H9 (cell line): ENCODE measurements around the gene EDARADD. TPM values are rescaled to one million over a fixed set of nuclear protein-coding genes. Genes with fewer than 3 reads are reported as not detected.

Experiments used
- DNase-seq: peaks from one replicate; pipeline ENCODE4 v3.0.0-alpha.2; 2017
- H2AFZ ChIP-seq: one replicate; pipeline ENCODE4 v1.6.1; 2013; ENCODE audit warnings: mild to moderate bottlenecking, low read length, control low read depth, moderate library complexity
- H2AK5ac ChIP-seq: 2 replicates; pipeline ENCODE4 v1.6.1; 2013; ENCODE audit warnings: low read length, control low read depth, mixed read lengths; ENCODE audit not compliant: insufficient read length
- H2BK120ac ChIP-seq: one replicate; pipeline ENCODE4 v1.6.1; 2013; ENCODE audit warnings: low read depth, mild to moderate bottlenecking, low read length, control low read depth, inconsistent platforms; ENCODE audit not compliant: poor library complexity, severe bottlenecking
- H2BK12ac ChIP-seq: 2 replicates; pipeline ENCODE4 v1.6.1; 2013; ENCODE audit warnings: low read length, control low read depth, mixed read lengths, low read depth; ENCODE audit not compliant: insufficient read length
- H2BK15ac ChIP-seq: 2 replicates; pipeline ENCODE4 v1.6.1; 2013; ENCODE audit warnings: low read depth, low read length, control low read depth
- H2BK20ac ChIP-seq: one replicate; pipeline ENCODE4 v1.6.1; 2013; ENCODE audit warnings: low read depth, mild to moderate bottlenecking, low read length, control low read depth, inconsistent platforms; ENCODE audit not compliant: poor library complexity, severe bottlenecking
- H2BK5ac ChIP-seq: 2 replicates; pipeline ENCODE4 v1.6.1; 2013; ENCODE audit warnings: low read length, control low read depth, mixed read lengths; ENCODE audit not compliant: insufficient read length
- H3K14ac ChIP-seq: 2 replicates; pipeline ENCODE4 v1.6.1; 2013; ENCODE audit warnings: low read length, control low read depth; ENCODE audit not compliant: insufficient read depth
- H3K18ac ChIP-seq: 2 replicates; pipeline ENCODE4 v1.6.1; 2013; ENCODE audit warnings: low read depth, mild to moderate bottlenecking, mixed read lengths, low read length, control low read depth; ENCODE audit not compliant: insufficient read length
- H3K23ac ChIP-seq: 2 replicates; pipeline ENCODE4 v1.6.1; 2013; ENCODE audit warnings: low read length, control low read depth, mixed read lengths, low read depth; ENCODE audit not compliant: insufficient read length
- H3K23me2 ChIP-seq: 2 replicates; pipeline ENCODE4 v1.6.1; 2013; ENCODE audit warnings: low read depth, mild to moderate bottlenecking, mixed read lengths, low read length, control low read depth; ENCODE audit not compliant: insufficient read length, poor library complexity, severe bottlenecking
- H3K27ac ChIP-seq: 2 replicates; pipeline ENCODE4 v1.5.1; 2013; ENCODE audit warnings: low read length, control low read depth, mixed read lengths, low read depth; ENCODE audit not compliant: insufficient read length
- H3K27me3 ChIP-seq: 2 replicates; pipeline ENCODE4 v1.6.1; 2013; ENCODE audit warnings: low read length, control low read depth, inconsistent platforms; ENCODE audit not compliant: insufficient read depth
- H3K4ac ChIP-seq: 2 replicates; pipeline ENCODE4 v1.6.1; 2013; ENCODE audit warnings: low read depth, mild to moderate bottlenecking, control low read depth, inconsistent platforms, low read length, moderate library complexity
- H3K4me1 ChIP-seq: 2 replicates; pipeline ENCODE4 v1.6.1; 2013; ENCODE audit warnings: low read length, control low read depth, inconsistent platforms; ENCODE audit not compliant: insufficient read depth
- H3K4me2 ChIP-seq: 2 replicates; pipeline ENCODE4 v1.6.1; 2013; ENCODE audit warnings: low read length, control low read depth, mixed read lengths; ENCODE audit not compliant: insufficient read length, insufficient read depth
- H3K56ac ChIP-seq: 2 replicates; pipeline ENCODE4 v1.6.1; 2013; ENCODE audit warnings: low read depth, mild to moderate bottlenecking, mixed read lengths, low read length, control low read depth; ENCODE audit not compliant: insufficient read length
- H3K79me1 ChIP-seq: 2 replicates; pipeline ENCODE4 v1.6.1; 2013; ENCODE audit warnings: low read depth, mild to moderate bottlenecking, moderate library complexity, low read length, control low read depth, inconsistent platforms; ENCODE audit not compliant: insufficient read depth, poor library complexity, severe bottlenecking
- H3K79me2 ChIP-seq: 2 replicates; pipeline ENCODE4 v1.6.1; 2013; ENCODE audit warnings: low read length, control low read depth, inconsistent platforms; ENCODE audit not compliant: insufficient read depth
- H3K9ac ChIP-seq: 2 replicates; pipeline ENCODE4 v1.6.1; 2013; ENCODE audit warnings: low read length, control low read depth, mixed read lengths; ENCODE audit not compliant: insufficient read length; ENCODE audit errors: extremely low read depth
- H3K9me3 ChIP-seq: one replicate; pipeline ENCODE4 v1.6.1; 2013; ENCODE audit warnings: low read depth, low read length, inconsistent platforms; ENCODE audit not compliant: control insufficient read depth
- H3T11ph ChIP-seq: one replicate; pipeline ENCODE4 v1.6.1; 2013; ENCODE audit warnings: mild to moderate bottlenecking, low read length, control low read depth, inconsistent platforms
- H4K20me1 ChIP-seq: one replicate; pipeline ENCODE4 v1.6.1; 2013; ENCODE audit not compliant: control insufficient read depth, insufficient read length, insufficient read depth
- H4K5ac ChIP-seq: 2 replicates; pipeline ENCODE4 v1.6.1; 2013; ENCODE audit warnings: low read depth, mild to moderate bottlenecking, mixed read lengths, low read length, control low read depth; ENCODE audit not compliant: insufficient read length
- H4K8ac ChIP-seq: replicated peaks from 2 replicates; pipeline ENCODE4 v1.6.1; 2013; ENCODE audit warnings: low read length, control low read depth, mixed read lengths, low read depth; ENCODE audit not compliant: insufficient read length
- H4K91ac ChIP-seq: 2 replicates; pipeline ENCODE4 v1.6.1; 2013; ENCODE audit warnings: low read depth, mild to moderate bottlenecking, moderate library complexity, mixed read lengths, low read length, control low read depth; ENCODE audit not compliant: insufficient read length
- H3K27ac Mint-ChIP-seq, 3 experiments: 2 replicates in 2 of 3; 3 replicates in 1 of 3; pipeline ENCODE4 v1.8.0; 2020 to 2021; ENCODE audit warnings: mixed read lengths in 3 of 3, mild to moderate bottlenecking in 1 of 3, moderate library complexity in 1 of 3
- H3K27me3 Mint-ChIP-seq: 2 replicates; pipeline ENCODE4 v1.8.0; 2021; ENCODE audit warnings: low read depth, mild to moderate bottlenecking, moderate library complexity, mixed read lengths
- H3K36me3 Mint-ChIP-seq, 3 experiments: 2 replicates in 2 of 3; 3 replicates in 1 of 3; pipeline ENCODE4 v1.8.0; 2020 to 2021; ENCODE audit warnings: low read depth in 3 of 3, mixed read lengths in 3 of 3; ENCODE audit not compliant: insufficient read depth in 1 of 3
- H3K4me1 Mint-ChIP-seq, 2 experiments: 2 replicates each; pipeline ENCODE4 v1.8.0; 2020; ENCODE audit warnings: mixed read lengths in 2 of 2
- H3K4me3 Mint-ChIP-seq, 2 experiments: 2 replicates in 1 of 2; 3 replicates in 1 of 2; pipeline ENCODE4 v1.8.0; 2020 to 2021; ENCODE audit warnings: mild to moderate bottlenecking in 2 of 2, mixed read lengths in 2 of 2, moderate library complexity in 1 of 2
- H3K9me3 Mint-ChIP-seq, 2 experiments: 2 replicates in 1 of 2; 3 replicates in 1 of 2; pipeline ENCODE4 v1.8.0; 2020; ENCODE audit warnings: mild to moderate bottlenecking in 2 of 2, mixed read lengths in 2 of 2, moderate library complexity in 1 of 2
- WGBS: extraction: QIAGEN DNeasy Blood & Tissue Kit; methylation state at CpG from one replicate; pipeline ENCODE4 v1.1.7; 2013; ENCODE audit warnings: missing lambda C conversion rate, low lambda C conversion rate, mixed read lengths; ENCODE audit not compliant: insufficient read length; ENCODE audit errors: extremely low coverage; 5-methylcytosine and 5-hydroxymethylcytosine counted together
- total RNA-seq: library from RNA; stranded (reverse); gene quantifications from 2 replicates; pipeline ENCODE4 v1.2.1, GENCODE V29; 2021
- TF ChIP-seq, protein P1 (sequence below): fragments of 200-600 bp; sonication (generic); conservative IDR thresholded peaks from 3 replicates; pipeline ENCODE4 v1.8.0; 2021; ENCODE audit warnings: antibody characterized with exemption, mild to moderate bottlenecking

EDARADD gene
- total RNA-seq, 1 experiment from 2014 or later: 3.8 TPM

- Histone ChIP-seq H3K4ac (no peak overlapping the region), H3K27me3 (no peaks in the 10 kb centered on the region), H3K23me2 (no peaks in the 10 kb centered on the region), H3K4me1 (no peaks in the 10 kb centered on the region), H3K4me2 (no peak overlapping the region), H2BK15ac (no peak overlapping the region), H2AK5ac (no peak overlapping the region), H3K27ac (no peak overlapping the region), H3K14ac (no peak overlapping the region), H3K23ac (no peak overlapping the region), H2BK120ac (no peak overlapping the region), H4K8ac (no peak overlapping the region), H2BK12ac (no peak overlapping the region), H3K9me3 (no peaks in the 10 kb centered on the region), H3K79me2 (no peaks in the 10 kb centered on the region), H4K20me1 (no peaks in the 10 kb centered on the region), H3K9ac (no peak overlapping the region), H3K56ac (no peak overlapping the region), H4K91ac (no peak overlapping the region), H2BK5ac (no peak overlapping the region), H2AFZ (no peak overlapping the region), H4K5ac (no peak overlapping the region), H3T11ph (no peak overlapping the region), H3K79me1 (no peaks in the 10 kb centered on the region), H3K18ac (no peak overlapping the region), H2BK20ac (no peak overlapping the region)
- H3K27me3 Mint-ChIP-seq: no peaks in the 10 kb centered on the region
- no peak overlapping the region for H3K4me3 Mint-ChIP-seq
- WGBS: no CpG with 5 or more reads among the region's 2 CpGs
- H3K4me1 Mint-ChIP-seq: peaks cover 2 to 11% of the 10 kb centered on the region in 2 experiments; a peak in 2 of 4 replicates
- H3K36me3 Mint-ChIP-seq: no peaks in the 10 kb centered on the region
- no peaks in the 10 kb centered on the region for H3K9me3 Mint-ChIP-seq
- TF ChIP-seq, protein P1, sequence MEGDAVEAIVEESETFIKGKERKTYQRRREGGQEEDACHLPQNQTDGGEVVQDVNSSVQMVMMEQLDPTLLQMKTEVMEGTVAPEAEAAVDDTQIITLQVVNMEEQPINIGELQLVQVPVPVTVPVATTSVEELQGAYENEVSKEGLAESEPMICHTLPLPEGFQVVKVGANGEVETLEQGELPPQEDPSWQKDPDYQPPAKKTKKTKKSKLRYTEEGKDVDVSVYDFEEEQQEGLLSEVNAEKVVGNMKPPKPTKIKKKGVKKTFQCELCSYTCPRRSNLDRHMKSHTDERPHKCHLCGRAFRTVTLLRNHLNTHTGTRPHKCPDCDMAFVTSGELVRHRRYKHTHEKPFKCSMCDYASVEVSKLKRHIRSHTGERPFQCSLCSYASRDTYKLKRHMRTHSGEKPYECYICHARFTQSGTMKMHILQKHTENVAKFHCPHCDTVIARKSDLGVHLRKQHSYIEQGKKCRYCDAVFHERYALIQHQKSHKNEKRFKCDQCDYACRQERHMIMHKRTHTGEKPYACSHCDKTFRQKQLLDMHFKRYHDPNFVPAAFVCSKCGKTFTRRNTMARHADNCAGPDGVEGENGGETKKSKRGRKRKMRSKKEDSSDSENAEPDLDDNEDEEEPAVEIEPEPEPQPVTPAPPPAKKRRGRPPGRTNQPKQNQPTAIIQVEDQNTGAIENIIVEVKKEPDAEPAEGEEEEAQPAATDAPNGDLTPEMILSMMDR: no peak
- no peak for DNase-seq
- H3K27ac Mint-ChIP-seq: no peak overlapping the region
Measured at GRCh38 chr1:236457775-236458174, 63.7 kb downstream of the EDARADD start.
